Stimulated activated effector memory CD8-positive, alpha-beta T cell treated with anti-CD3 and anti-CD28 coated beads, Interleukin-12 subunit alpha, Interleukin-12 subunit beta, amount 100 ng/mL, for 72 hours (primary cell): ENCODE results near the gene RPP25L.
A peak's percentile ranks its signal among the peaks of the same experiment; 100 is the strongest.

Experiments used
- ATAC-seq: fragments of 150-1000 bp; cut with Tn5 transposase; 2 replicates; pipeline ENCODE4 v1.10.0; 2021
- DNase-seq, 2 donors: peaks; one replicate each; pipeline ENCODE4 v3.0.0; 2021 to 2022; ENCODE audit warnings: low spot score in 2 of 2
- H3K27ac Mint-ChIP-seq: one replicate; pipeline ENCODE4 v1.8.0; 2022; ENCODE audit warnings: mild to moderate bottlenecking, mixed read lengths
- H3K36me3 Mint-ChIP-seq: one replicate; pipeline ENCODE4 v1.8.0; 2022; ENCODE audit warnings: mild to moderate bottlenecking, mixed read lengths
- H3K4me1 Mint-ChIP-seq: one replicate; pipeline ENCODE4 v1.8.0; 2022; ENCODE audit warnings: mixed read lengths
- H3K4me3 Mint-ChIP-seq: one replicate; pipeline ENCODE4 v1.8.0; 2022; ENCODE audit warnings: mild to moderate bottlenecking, mixed read lengths
- H3K9me3 Mint-ChIP-seq: one replicate; pipeline ENCODE4 v1.8.0; 2022; ENCODE audit warnings: mixed read lengths

The RPP25L gene

GRCh38 chr9:34606190-34606589, 5.7 kb downstream of the RPP25L start:
- Mint-ChIP-seq H3K36me3 (no peaks in the 10 kb centered on the region), H3K4me1 (peaks cover 9% of the 10 kb centered on the region), H3K27ac (no peak overlapping the region), H3K4me3 (no peak overlapping the region), H3K9me3 (no peaks in the 10 kb centered on the region)
- no peak for DNase-seq
- no peak for ATAC-seq

- no peak overlapping the region for H3K4me3 Mint-ChIP-seq
- H3K27ac Mint-ChIP-seq: no peak overlapping the region
- no peaks in the 10 kb centered on the region for H3K4me1 Mint-ChIP-seq
- no peaks in the 10 kb centered on the region for H3K9me3 Mint-ChIP-seq
- peak; percentile 89 for ATAC-seq
- no peaks in the 10 kb centered on the region for H3K36me3 Mint-ChIP-seq
- peak; percentile 77 to 90 for DNase-seq
These were observed 8.2 kb downstream of the RPP25L start for GRCh38 chr9:34603610-34604231.

GRCh38 chr9:34601937-34602573, 9.8 kb downstream of the RPP25L start:
- H3K9me3 Mint-ChIP-seq: no peaks in the 10 kb centered on the region
- ATAC-seq: no peak
- no peak for DNase-seq
- no peaks in the 10 kb centered on the region for H3K4me1 Mint-ChIP-seq
- H3K27ac Mint-ChIP-seq: no peak overlapping the region
- H3K36me3 Mint-ChIP-seq: no peaks in the 10 kb centered on the region
- no peak overlapping the region for H3K4me3 Mint-ChIP-seq

DNA sequence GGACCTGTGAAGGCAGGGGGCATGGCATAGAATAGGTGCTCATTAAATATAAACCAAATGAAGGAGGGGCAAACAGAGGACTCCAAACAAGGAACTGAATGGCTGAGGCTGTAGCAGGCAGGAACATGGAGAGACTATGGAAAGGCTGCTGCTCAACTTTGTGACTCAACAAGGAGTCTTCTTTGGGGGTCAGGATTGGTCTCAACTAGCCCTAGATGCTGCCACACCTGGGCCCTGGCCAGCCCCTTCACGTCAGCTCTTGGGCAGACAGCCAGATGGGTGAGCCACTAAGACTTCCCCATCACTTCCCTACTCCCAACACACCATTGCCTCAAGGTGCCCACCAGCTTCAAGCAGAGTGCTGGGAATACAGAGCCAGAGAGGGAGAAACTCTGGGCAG, 11.0 kb downstream of the RPP25L start:
- H3K36me3 Mint-ChIP-seq: no peaks in the 10 kb centered on the region
- no peak overlapping the region for H3K27ac Mint-ChIP-seq
- H3K4me1 Mint-ChIP-seq: no peaks in the 10 kb centered on the region
- ATAC-seq: no peak
- no peaks in the 10 kb centered on the region for H3K9me3 Mint-ChIP-seq
- DNase-seq: no peak
- no peak overlapping the region for H3K4me3 Mint-ChIP-seq

DNA sequence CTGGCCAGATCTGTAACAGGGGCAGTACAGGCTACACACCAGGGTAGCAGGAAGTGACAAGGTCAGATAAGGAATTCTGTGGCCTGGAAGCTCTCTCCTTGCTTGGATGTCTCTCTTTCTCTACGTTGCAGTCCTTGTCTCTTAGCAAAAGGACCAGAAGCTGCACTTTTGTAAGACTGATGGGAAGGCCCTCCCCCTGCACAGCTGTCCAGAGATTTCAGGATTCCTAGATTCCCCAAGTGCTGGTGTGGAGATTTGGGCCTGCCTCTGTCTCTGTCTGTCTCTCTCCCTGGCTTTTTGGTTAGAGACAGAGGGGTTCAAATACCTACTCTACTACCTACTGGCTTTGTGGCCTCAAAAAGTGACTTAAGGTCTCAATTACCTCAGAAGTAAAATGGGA, 12.4 kb downstream of the RPP25L start:
- Mint-ChIP-seq H3K9me3 (no peaks in the 10 kb centered on the region), H3K4me3 (no peak overlapping the region), H3K36me3 (no peaks in the 10 kb centered on the region), H3K27ac (no peak overlapping the region), H3K4me1 (no peaks in the 10 kb centered on the region)
- ATAC-seq (no peak), DNase-seq (no peak)

GRCh38 chr9:34594177-34594576, 17.7 kb downstream of the RPP25L start:
- Mint-ChIP-seq H3K4me1 (peaks cover 23% of the 10 kb centered on the region), H3K4me3 (no peak overlapping the region), H3K9me3 (no peaks in the 10 kb centered on the region), H3K36me3 (no peaks in the 10 kb centered on the region), H3K27ac (no peak overlapping the region)
- DNase-seq (no peak), ATAC-seq (no peak)

GRCh38 chr9:34592895-34593601, 18.8 kb downstream of the RPP25L start:
- H3K36me3 Mint-ChIP-seq: no peaks in the 10 kb centered on the region
- ATAC-seq: peak; percentile 27
- no peak overlapping the region for H3K27ac Mint-ChIP-seq
- no peak for DNase-seq
- peak overlapping the region; percentile 73 for H3K4me3 Mint-ChIP-seq
- H3K4me1 Mint-ChIP-seq: peaks cover 33% of the 10 kb centered on the region
- no peaks in the 10 kb centered on the region for H3K9me3 Mint-ChIP-seq

DNA sequence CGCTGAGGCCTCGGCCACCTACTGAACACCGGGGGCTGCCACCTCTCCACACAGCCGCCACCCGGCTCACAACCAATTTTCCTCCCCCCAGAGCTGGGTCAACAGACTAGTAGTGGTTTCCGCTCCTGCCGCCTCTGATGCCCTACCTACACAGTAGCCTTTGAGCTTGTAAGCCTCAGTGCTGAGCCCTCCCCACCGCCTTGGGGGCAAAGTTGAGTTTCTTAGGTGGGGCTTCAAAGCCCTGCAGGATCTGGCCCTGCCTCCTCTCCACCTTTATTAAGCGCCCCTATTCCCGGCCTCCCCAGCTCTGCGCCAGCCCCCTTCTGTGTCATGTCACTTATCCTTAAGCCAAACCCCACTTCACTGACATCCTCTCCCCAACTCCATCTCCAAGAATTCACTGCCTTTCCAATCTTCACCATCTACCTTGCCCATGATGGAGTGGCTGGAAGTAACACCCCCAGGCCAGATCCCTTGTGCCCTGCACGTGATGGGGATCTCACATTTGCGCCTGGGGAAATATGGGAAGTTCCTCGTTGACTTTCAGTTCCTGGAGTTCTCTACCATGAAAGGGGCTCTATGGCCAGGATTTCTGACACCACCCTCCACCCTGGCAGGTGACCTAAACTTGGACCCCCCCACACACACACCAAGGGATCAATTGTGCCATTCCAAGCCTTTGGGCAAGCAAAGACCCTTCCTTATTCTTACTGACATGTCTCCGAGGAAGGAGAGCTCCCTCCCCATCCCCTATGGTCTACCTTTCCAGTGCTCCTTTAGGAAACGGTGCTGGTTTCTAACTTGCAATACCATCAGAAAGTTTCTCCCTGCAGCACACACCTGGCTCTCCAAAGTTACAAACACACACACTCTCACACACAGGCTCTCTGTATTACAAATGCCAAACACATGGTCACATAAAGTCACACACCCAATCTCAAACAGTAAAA, 19.7 kb downstream of the RPP25L start:
- H3K27ac Mint-ChIP-seq: no peak overlapping the region

GRCh38 chr9:34591248-34591916, 20.5 kb downstream of the RPP25L start:
- H3K4me1 Mint-ChIP-seq: peaks cover 33% of the 10 kb centered on the region
- peak overlapping the region; percentile 73 for H3K4me3 Mint-ChIP-seq
- peak; percentile 86 to 93 for DNase-seq
- no peaks in the 10 kb centered on the region for H3K9me3 Mint-ChIP-seq
- peak; percentile 74 for ATAC-seq
- no peaks in the 10 kb centered on the region for H3K36me3 Mint-ChIP-seq
- no peak overlapping the region for H3K27ac Mint-ChIP-seq

More for the DNA sequence above, 19.7 kb downstream of the RPP25L start:
- ATAC-seq (no peak), DNase-seq (no peak)
- peaks cover 33% of the 10 kb centered on the region for H3K4me1 Mint-ChIP-seq
- no peaks in the 10 kb centered on the region for H3K36me3 Mint-ChIP-seq
- H3K4me3 Mint-ChIP-seq: peak overlapping the region; percentile 73
- H3K9me3 Mint-ChIP-seq: no peaks in the 10 kb centered on the region

GRCh38 chr9:34590381-34591247, 21.3 kb downstream of the RPP25L start:
- Mint-ChIP-seq H3K36me3 (no peaks in the 10 kb centered on the region), H3K4me3 (peak overlapping the region; percentile 73), H3K4me1 (peaks cover 33% of the 10 kb centered on the region), H3K9me3 (no peaks in the 10 kb centered on the region), H3K27ac (no peak overlapping the region)
- peak in 1 of 2 donors; percentile 63 for DNase-seq
- peak; percentile 6 for ATAC-seq

DNA sequence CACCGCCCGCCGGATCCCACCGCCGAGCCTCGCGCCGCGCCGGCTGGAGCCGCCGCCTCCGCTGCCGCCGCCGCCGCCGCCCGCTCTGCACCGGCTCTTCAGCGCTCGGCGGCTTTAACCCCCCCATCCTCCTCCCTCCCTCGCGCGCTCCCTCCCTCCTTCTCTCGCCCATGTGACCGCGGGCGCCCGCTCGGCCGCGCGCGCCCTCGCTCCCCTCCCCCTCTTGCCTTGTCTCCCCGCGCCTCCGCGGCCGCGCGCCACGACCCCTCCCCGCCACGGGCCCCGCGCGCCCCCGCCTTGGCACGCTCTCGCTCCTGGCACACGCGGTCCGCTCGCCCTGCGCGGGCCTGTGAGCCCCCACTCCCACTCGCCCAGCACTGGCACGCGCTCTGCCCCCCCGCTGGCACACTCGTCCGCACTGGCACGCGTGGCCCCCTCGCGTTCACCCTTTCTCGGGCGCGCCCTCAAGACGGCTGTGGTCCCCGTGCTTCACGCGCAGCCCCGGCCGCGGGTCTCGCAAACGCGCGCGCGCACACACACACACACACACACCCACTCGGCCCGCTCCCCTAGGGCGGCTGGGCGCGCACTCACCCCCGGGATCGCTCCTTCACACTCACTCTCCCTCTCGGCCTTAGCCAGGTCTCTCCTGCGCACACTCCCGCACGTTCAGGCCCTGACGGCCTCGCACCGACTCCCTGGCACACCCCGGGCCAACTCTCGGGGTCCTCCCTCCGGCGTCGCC, 22.1 kb downstream of the RPP25L start, which contains the start of gene CNTFR:
TSS of gene CNTFR (minus strand) at position 89 of the 745 bp plus-strand sequence. CDS start 20,743 bp downstream, outside the sequence.
- no peak for DNase-seq
- no peaks in the 10 kb centered on the region for H3K9me3 Mint-ChIP-seq
- ATAC-seq: peak; percentile 9
- H3K36me3 Mint-ChIP-seq: no peaks in the 10 kb centered on the region
- no peak within 1 kb of the TSS for H3K27ac Mint-ChIP-seq
- H3K4me3 Mint-ChIP-seq: peak within 1 kb of the TSS; percentile 73
- peaks cover 33% of the 10 kb centered on the region for H3K4me1 Mint-ChIP-seq

DNA sequence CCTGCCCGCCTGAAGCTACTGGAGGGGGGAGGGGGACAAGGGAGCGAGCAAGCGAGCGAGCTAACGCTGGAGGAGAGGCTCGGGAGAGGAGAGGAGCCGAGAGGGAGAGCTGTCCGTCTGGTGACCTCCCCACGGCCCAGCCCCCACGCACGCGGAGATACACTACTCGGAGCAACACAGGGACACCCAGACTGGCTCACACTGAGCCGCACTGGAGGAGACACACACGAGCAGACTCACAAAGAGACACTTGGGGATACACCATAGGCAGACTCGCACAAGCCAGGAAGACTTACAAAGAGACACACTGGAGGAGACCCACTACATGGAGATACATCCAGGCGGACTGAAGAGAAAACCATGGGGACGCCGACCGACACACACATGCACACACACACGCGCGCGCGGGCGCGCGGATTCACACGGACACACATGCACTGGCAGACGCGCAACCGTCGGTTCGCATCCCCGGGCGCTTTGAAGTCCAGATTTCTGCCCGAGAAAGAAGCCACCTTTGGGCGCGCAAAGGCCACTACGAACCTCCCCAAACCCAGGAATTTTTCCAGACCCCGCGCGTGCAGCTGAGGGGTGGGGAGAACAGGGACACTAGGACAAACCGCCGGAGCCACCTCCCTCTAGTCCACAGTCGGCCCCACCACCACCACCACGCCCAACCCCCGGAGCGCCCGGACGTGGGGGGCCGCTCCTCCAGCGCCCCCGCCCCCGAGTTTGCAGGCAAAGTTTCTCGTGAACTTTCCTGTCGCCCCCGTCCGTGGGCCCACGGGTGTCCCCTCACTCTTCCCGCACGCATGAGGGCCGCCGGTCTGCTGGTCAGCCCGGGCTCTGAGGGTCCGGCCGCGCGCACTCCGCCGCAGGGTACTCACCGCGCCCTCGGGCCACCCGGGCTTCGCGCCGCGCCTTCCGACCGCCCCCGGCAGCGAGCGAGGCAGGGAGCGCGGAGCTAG, 22.9 kb downstream of the RPP25L start:
- Mint-ChIP-seq H3K36me3 (no peaks in the 10 kb centered on the region), H3K27ac (no peak overlapping the region), H3K4me3 (peak overlapping the region; percentile 12), H3K9me3 (no peaks in the 10 kb centered on the region), H3K4me1 (peaks cover 33% of the 10 kb centered on the region)
- ATAC-seq: no peak
- no peak for DNase-seq
